Myocyte (in vitro differentiated cells): ENCODE measurements around the gene RPF1. TPM values are rescaled to one million over a fixed set of nuclear protein-coding genes. Genes with fewer than 3 reads are reported as not detected.

Source experiments
- total RNA-seq: library from RNA; depleted of rRNA; stranded (reverse); fragments of >200 nt; gene quantifications from 2 replicates; pipeline ENCODE4 v1.2.3, GENCODE V29; 2014

Gene RPF1
- total RNA-seq, 1 donor from 2014 or later, result 34.1 TPM

Other genes starting within 250 kb of the RPF1 start
- gene SAMD13, start 177.6 kb upstream of the RPF1 start, total RNA-seq, result 0.70 and 0.99 TPM in 2 replicates
- not detected in 2 replicates for gene DNASE2B, start 80.8 kb upstream of the RPF1 start, total RNA-seq
- 0.19 and 5.9 TPM in 2 replicates for gene SPATA1, start 27.1 kb downstream of the RPF1 start, total RNA-seq
- gene GNG5, start 27.3 kb downstream of the RPF1 start, total RNA-seq, result 97.8 and 157 TPM in 2 replicates
- gene CTBS, start 95.2 kb downstream of the RPF1 start, total RNA-seq, result 9.5 and 10.2 TPM in 2 replicates
- 56.9 and 62.4 TPM in 2 replicates for gene SSX2IP, start 211.2 kb downstream of the RPF1 start, total RNA-seq